ENCODE results near the gene NFATC1.

DNA sequence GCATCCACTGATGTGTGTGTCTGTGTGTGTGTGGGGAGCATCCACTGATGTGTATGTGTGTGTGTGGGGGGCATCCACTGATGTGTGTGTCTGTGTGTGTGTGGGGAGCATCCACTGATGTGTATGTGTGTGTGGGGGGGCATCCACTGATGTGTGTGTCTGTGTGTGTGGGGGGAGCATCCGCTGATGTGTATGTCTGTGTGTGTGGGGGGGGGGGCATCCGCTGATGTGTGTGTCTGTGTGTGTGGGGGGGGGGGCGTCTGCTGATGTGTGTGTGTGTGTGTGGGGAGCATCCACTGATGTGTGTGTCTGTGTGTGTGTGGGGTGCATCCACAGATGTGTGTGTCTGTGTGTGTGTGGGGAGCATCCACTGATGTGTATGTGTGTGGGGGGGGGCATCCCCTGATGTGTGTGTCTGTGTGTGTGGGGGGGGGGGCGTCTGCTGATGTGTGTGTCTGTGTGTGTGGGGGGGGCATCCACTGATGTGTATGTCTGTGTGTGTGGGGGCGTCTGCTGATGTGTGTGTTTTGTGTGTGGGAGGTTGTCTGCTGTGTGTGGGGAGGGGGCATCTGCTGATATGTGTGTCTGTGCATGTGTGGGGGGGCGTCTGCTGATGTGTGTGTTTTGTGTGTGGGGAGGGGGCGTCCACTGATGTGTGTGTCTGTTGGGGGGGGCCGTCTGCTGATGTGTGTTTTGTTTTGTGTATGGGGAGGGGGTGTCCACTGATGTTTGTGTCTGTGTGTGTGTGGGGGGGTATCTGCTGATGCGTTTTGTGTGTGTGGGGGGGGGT is 125.9 kb downstream of the NFATC1 start:
- no peak for TF ChIP-seq CTCF (IDR thresholded peaks at IDR 0.05; ENCODE audit: low read depth, low read length)
- no peak for TF ChIP-seq EZH2phosphoT487 (IDR thresholded peaks at IDR 0.05; ENCODE audit: low read depth)

All from OCI-LY3 (cell line).